IPS-NIHi11 (cell line): ENCODE results near the gene UQCRC2.
"Not testable (repeated sequence)": the region's sequence is repeated elsewhere in the genome, so short reads cannot be mapped to it uniquely, and the experiment has no call there.

ENCODE experiments used
- DNase-seq: peaks from one replicate; pipeline ENCODE4 v3.0.0; 2012; ENCODE audit warnings: mixed read lengths, low spot score

The UQCRC2 gene

DNA sequence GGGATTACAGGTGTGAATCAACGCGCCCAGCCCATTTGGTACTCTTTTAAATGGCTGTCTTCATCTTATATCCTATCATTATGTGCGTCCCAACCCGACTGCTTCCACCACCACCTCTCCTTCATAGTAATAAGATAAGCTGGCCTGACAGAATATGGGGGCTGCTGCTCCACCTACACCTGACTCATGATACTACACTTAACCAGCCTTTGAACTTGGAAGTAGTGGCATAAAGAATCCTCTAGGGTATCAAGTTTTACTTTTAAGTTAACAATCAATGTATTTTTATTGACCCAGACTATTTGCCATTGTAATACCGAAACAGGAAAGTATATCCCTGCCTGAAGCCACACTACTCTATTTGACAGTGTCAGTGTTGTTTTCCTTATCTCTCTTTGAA, 28.9 kb downstream of the UQCRC2 start:
- no peak for DNase-seq

DNA sequence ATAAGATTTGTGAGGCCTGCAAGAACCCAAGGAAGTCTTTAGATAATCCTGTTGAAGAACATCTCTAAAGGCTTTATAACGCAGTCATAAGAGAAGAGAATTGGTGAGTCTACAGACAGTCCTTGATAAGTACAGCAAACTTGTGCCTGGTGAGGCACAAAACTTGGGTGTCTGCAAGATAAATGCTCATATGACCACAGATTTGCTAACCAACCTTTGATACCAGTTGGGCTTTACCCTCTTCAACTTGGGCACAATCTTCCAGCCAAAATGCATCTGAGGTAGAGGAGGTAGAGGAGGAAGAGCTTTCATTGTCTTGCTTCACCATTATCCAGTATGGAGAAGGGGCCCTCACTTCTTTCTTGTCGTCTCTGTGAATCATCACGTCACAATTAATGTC, 30.9 kb downstream of the UQCRC2 start:
- DNase-seq = no peak

GRCh38 chr16:21985524-21985923, 32.4 kb downstream of the UQCRC2 start:
- no peak for DNase-seq

- DNase-seq = no peak
Observed at GRCh38 chr16:21986692-21987246, 33.6 kb downstream of the UQCRC2 start.

DNA sequence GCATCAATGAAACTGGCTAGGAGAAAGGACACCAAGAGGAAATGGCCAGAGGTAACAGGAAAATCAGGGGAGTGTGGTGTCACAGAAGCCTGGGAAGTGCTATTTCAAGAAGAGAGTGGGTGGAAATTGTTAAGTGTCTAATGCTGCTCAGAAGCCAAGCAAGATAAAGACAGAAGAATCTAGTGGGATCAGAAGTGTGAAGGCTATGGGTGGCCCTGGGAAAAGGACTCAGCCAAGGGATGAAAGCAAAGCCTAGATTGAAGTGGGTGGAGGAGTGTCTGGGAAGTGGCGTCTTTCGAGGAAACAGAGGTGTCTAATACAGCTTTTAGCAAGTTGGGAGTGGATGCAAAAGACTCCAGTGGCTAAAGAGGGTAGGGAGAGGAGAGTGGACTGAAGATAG, 34.3 kb downstream of the UQCRC2 start:
- DNase-seq = no peak

- DNase-seq = no peak
Observed at GRCh38 chr16:21989133-21989532, 36.0 kb downstream of the UQCRC2 start.

GRCh38 chr16:21989751-21990150, 36.6 kb downstream of the UQCRC2 start:
- DNase-seq = no peak

GRCh38 chr16:21990381-21990944, 37.3 kb downstream of the UQCRC2 start:
- no peak for DNase-seq

DNA sequence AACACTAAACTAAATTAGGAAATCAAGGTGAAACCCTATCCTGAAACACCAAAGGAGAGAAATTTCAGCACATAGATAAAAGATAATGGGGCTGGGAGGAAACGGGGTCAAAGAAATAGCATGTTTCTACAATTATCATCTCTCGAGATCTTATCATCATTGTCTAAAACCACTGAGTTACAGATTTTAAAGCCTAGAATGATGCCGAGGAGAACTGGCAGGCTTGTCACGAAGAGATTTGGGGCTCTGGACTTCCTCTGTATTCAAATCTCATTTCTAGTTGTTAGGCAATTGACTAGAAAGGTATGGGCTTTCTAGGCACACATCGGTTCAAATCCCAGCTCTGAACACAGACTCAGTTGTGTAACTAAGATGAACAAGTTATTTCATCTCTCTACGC, 38.5 kb downstream of the UQCRC2 start:
- DNase-seq = no peak

DNA sequence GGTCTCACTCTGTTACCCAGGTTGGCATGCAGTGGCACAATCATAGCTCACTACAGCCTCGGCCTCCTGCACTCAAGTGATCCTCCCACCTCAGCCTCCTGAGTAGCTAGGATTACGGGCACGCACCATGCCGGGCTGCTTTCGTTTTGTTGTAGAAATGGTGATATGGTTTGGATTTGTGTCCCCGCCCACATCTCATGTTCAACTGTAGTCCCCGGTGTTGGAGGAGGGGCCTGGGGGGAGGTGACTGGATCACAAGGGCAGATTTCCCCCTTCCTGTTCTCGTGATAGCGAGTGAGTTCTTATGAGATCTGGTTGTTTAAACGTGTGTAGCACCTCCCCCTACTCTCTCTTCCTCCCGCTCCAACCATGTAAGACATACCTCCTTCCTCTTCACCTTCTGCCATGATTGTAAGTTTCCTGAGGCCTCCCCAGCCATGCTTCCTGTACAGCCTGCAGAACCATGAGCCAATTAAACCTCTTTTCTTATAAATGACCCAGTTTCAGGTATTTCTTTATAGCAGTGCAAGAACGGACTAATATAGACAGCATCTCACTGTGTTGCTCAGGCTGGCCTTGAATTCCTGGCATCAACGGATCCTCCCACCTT, 41.8 kb downstream of the UQCRC2 start:
- no peak for DNase-seq

DNA sequence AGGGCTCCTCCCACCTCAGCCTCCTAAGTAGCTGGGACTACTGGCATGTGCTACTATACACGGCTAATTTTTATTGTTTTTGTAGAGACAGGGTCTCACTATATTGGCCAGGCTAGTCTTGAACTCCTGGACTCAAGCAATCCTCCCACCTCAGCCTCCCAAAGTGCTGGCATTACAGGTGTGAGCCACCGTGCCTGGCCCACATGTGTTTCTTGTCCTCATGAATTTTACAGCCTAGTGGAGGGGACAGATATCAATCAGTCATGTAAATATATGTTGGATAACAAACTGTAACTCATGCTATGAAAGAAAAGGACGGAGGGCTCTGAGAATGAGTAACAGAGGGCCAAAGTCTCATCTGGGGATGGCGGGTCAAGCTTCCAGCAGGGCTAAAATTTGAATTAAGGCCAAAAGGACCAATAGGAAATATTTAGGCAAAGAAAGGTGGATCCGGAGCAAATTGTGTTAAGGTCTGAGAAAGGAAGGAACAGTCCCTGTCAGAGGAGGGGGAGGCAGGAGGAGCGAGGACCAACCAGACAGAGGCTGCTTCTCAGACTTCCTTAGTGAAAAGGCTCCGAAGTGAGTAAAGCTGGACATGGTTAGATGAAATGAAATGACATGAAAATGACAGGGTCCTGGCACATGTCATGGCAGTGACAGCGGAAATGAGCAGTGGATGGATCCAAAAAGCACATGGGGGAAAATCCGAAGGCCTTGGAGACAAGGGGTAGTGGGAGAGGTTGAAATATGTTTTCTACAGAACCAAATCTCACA, 43.9 kb downstream of the UQCRC2 start:
- no peak for DNase-seq

- DNase-seq = no peak
Observed at GRCh38 chr16:21997697-21998480, 44.7 kb downstream of the UQCRC2 start.

DNA sequence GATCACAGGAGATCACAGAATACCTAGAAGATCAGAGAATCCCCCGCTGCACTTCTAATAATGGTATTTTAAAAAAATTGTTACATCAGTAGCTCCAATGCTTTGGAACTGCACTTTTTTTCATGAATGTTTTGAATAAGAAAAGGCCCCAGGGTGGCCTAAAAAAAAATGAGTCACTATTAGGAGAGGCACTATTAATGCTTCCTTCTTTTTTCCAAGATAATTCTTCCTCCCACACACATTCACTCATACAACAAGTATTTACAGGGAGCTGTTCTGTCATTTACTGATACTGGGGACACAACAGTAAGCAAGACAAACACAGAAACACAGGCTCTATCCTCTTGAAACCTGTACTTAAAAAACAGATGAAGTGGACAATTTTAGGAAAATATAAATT, 48.4 kb downstream of the UQCRC2 start:
- no peak for DNase-seq

- DNase-seq = not testable (repeated sequence)
Observed at GRCh38 chr16:22002047-22002446, 48.9 kb downstream of the UQCRC2 start.

GRCh38 chr16:22003195-22003594, 50.0 kb downstream of the UQCRC2 start:
- DNase-seq = no peak

GRCh38 chr16:22004341-22004740, 51.2 kb downstream of the UQCRC2 start:
- peak; percentile 26 for DNase-seq

GRCh38 chr16:22005746-22006145, 52.6 kb downstream of the UQCRC2 start:
- DNase-seq = no peak

- no peak for DNase-seq
Observed at GRCh38 chr16:22006636-22007035, 53.5 kb downstream of the UQCRC2 start.

GRCh38 chr16:22007159-22007508, 54.0 kb downstream of the UQCRC2 start:
- no peak for DNase-seq

GRCh38 chr16:22007509-22008214, 54.5 kb downstream of the UQCRC2 start, which contains the start of gene MOSMO:
Gene MOSMO, plus strand, starts transcription at chr16:22008111. Its CDS starts 191 bp downstream, at chr16:22008302.
- peak; percentile 91 for DNase-seq

- peak; percentile 65 for DNase-seq
Observed at GRCh38 chr16:22008215-22009059, 55.3 kb downstream of the UQCRC2 start.
